GM21529 (cell line): Measurements from ENCODE around the gene KCNJ14.

ENCODE experiments used
- ATAC-seq: cut with Tn5 transposase; IDR thresholded peaks from one replicate; pipeline ENCODE4 v1.9.1; 2021; ENCODE audit not compliant: unreplicated experiment

The KCNJ14 gene

GRCh38 chr19:48469934-48470680 is 14.7 kb downstream of the KCNJ14 start:
- ATAC-seq, result no peak

DNA sequence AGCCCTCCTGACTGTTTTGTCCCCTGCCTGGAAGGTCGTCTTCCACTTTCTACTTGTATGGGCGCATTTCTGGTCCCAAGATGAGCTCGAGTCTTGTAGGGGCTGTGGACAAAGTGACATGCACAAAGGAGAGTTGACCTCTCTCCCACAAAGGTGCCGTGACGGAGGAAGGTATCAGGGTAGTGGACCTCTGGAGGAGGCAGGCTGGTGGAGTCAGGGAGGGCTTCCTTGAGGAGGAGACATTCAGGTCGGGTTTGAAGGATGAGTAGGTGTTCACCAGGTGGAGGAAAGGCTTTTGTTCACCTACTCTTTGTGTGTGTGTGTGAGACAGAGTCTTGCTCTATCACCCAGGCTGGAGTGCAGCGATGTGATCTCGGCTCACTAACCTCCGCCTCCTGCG is 15.5 kb downstream of the KCNJ14 start:
- ATAC-seq, result no peak

DNA sequence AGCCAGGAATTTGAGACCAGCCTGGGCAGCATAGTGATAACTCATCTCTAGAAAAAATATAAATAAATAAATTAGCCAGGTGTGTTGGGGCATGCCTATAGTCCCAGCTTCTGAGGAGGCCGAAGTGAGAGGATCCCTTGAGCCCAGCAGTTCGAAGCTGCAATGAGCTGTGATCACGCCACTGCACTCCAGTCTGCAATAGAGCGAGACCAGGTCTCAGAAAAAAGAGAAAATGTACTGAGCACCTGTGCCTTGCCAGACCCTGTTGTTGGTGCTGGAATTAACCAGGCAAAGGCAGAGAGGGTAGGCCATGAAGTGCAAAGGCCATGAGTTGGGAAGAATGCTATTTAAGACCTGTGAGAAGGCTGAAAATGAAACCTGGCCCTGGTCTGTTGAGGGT is 16.5 kb downstream of the KCNJ14 start:
- no peak for ATAC-seq

DNA sequence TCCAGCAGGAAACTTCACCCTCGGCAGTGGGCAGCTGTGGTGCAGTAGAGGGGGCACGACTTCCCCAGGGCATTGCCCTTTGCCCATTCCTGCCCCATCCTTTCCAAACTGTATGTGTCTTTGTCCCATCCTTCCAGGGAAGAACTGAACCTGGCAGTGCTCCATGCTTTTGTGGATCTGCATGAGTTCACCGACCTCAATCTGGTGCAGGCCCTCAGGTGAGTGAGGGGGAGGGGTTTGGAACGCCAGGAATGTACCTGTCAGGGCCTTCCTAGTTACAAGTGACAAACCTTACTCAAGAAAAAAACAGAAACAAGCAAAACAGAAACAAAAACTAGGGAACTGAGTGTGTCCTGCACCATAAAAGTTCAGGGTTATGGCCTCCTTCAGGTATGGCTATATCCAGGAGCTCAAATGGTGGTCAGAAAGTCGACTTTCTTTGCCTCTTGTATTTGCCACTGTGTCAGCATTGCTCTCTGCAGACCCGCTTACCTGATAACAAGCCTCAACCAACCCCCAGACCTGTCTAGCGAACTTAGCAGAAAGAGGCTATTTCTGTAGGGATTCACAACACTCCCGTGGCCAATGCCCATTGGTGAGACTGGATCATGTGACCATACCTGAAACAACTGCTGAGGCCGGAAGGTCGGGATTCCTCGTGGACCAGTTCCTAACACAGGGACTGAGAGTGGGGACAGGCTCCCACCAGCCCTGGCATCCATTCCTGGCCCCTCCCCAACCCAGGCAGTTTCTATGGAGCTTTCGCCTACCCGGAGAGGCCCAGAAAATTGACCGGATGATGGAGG is 18.0 kb downstream of the KCNJ14 start:
- no peak for ATAC-seq

- no peak for ATAC-seq
These were observed 18.8 kb downstream of the KCNJ14 start for GRCh38 chr19:48474084-48474592.

DNA sequence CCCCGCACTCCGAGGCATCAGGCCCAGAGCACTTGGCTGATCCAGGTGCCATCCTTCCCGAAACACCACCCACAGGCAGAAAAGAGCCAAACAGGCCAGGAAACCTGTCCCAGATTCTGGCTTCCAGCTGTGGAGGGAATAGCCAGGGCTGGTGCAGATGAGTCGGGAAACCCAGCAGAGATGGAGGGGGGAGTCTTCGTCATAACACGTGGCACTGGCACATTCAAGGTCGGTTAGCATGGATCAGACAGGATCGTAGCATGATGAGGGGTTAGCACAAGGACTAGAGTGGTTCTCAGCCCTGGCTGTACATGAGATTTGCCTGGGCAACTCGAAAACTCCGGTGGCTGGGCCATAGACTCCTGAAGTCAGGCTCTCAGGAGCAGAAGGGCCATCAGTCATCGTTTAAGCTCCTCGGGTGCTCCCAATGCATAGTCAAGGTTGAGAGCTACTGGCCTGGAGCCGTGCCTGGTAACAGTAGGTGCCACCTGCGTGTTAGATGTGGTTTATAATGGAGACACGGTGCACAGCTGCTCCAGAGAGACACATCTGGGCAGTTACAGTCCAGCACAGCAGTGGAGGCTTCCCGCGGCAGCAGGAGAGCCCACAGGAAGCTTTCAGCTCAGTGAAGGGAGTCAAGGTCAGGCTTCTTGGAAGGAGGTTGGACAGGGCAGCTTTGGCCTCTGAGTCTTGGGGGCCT is 20.1 kb downstream of the KCNJ14 start:
- no peak for ATAC-seq

- ATAC-seq, result no peak
These were observed 20.8 kb downstream of the KCNJ14 start for GRCh38 chr19:48476176-48476575.

DNA sequence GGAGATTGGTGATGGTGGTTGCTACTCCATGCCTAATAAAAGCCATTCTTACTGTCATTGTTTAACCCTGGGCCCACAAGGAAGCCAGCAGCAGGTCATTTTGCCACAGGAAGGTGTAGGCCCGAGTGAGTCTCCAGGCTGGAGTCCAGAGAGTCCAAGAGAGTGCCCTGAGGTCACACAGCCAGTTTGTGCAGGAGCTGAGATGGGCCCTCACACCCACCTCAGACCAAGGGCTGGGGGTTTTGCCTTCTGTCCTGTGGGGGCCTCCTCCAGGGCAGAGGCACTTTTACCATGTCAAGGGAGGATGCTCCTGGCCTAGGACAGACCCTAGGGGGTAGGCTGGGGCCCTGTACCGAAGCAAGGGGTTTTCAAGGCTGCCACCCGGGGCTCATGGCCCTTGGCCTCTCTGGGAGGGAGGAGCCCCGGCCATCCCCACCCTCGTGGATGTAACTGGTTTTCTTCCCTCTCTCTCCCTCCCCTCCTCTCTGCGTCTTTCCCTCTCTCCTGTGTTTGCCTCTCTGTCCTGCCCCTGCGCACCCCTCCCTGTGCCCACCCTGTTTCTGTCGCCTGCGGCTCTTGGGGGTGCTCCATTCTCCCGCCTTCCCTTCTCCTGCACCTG is 21.8 kb downstream of the KCNJ14 start:
- ATAC-seq, result no peak

GRCh38 chr19:48477698-48478338 is 22.4 kb downstream of the KCNJ14 start:
- ATAC-seq, result no peak

DNA sequence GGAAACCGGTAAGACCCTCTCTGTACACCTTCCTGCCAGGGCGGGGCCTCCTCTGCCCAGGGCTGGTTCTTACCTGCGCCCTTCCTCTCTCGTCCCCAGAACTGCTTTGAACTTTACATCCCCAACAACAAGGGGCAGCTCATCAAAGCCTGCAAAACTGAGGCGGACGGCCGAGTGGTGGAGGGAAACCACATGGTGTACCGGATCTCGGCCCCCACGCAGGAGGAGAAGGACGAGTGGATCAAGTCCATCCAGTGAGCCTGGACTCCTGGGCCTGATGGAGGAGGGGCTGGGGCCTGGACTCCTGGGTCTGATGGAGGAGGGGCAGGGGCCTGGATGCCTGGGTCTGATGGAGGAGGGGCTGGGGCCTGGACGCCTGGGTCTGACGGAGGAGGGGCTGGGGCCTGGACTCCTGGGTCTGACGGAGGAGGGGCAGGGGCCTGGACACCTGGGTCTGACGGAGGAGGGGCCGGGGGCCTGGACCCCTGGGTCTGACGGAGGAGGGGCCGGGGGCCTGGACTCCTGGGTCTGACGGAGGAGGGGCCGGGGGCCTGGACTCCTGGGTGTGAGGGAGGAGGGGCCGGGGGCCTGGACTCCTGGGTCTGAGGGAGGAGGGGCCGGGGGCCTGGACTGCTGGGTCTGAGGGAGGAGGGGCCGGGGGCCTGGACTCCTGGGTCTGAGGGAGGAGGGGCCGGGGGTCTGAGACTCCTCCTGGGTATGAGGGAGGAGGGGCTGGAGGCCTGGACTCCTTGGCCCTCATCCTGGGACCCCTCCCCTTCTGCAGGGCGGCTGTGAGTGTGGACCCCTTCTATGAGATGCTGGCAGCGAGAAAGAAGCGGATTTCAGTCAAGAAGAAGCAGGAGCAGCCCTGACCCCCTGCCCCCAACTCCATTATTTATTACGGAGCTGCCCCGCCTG is 23.2 kb downstream of the KCNJ14 start:
- no peak for ATAC-seq

- no peak for ATAC-seq
These were observed 24.3 kb downstream of the KCNJ14 start for GRCh38 chr19:48479686-48480085.

- ATAC-seq, result no peak
These were observed 24.8 kb downstream of the KCNJ14 start for GRCh38 chr19:48480183-48480557.

DNA sequence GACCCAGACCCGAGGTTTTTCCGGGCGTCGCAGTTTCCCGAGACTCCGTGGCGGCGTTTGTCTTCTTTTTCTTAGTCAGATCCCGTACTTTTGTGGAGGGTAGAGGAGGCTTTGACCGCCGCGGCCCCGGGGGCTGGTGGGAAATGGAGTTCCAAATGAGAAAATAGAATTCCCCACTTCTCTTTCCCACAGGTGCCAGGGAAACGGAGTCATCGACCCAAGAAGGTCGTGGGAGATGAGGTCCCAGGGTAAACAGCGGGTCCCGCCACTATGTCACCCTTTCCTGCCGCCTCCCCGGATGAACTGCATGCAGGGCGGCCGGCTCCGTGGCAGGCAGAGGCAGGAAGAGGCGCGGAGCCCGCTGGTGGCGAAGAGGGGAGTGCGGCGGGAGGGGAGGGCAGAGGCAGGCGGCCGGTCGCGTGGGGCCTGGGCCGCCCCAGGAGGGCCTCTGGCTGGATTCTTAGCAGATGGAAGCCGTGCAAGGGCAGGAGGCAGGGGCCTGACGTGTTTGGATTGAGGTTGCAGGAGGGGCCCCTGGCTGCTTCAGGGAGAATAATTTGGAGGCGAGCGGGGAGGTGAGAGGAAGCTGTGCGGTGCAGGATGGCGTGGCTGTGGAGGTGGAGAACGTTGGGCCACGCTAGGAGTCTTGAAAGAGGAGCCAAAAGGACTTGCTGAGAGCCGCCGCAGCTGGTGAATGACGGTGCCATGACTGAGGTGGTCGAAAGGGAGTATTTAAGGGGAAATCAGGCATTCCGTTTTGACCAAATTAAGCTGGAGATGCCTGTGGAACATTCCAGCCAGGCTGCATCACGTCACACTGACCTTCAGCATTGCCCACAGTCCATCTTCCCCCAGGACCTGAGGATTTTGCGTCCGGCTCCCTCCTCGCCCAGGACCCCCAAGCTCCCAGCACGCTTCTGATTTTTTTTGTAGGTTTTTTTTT is 25.5 kb downstream of the KCNJ14 start:
- no peak for ATAC-seq

GRCh38 chr19:48481846-48482639 is 26.7 kb downstream of the KCNJ14 start:
- ATAC-seq, result no peak

DNA sequence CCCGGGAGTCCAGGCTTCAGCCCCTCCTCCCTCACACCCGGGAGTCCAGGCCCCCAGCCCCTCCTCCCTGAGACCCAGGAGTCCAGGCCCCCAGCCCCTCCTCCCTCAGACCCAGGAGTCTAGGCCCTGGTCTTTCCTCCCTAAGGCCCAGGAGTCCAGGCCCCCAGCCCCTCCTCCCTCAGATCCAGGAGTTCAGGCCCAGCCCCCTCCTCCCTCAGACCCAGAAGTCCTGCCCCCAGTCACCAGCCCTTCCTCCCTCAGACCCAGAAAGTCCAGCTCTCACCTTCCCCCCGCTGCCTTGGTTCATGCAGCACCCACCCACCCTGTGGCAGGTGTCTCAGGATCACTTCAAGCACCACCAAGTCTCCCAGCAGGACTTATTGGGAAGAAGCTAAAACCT is 27.9 kb downstream of the KCNJ14 start:
- ATAC-seq, result no peak

DNA sequence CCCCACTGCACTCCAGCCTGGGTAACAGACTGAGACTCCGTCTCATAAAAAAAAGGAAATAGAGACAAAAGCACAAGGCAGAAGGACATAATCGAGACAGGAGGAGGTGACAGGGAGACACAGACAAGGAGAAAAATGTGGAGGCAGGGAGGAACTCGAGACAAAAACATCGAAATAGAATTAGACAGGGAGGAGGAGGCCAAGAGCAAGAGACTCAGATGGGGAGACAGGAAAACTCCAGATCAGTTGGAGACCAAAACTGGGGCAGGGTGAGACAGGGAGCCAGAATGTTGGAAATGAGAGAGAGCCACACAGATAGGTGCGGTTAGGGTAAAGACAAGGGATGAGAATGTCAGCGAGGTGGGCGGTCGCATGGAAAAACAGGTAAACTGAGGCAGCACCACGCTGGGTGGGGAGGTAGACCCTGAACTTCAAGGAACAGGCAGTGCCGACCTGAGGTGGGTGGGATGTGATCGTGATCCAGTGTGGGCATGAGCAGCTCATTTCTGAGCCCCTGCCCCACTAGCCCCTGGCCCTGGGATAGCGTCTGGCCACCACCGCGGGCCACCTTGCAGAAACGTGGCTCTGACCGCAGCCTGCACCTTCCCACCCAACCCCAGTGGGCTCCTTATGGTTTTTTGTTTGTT is 29.0 kb downstream of the KCNJ14 start:
- ATAC-seq, result no peak

- ATAC-seq, result no peak
These were observed 29.7 kb downstream of the KCNJ14 start for GRCh38 chr19:48484931-48485612.
